Measurements from ENCODE around the gene SYT14. TPM values are rescaled to one million over a fixed set of nuclear protein-coding genes. Genes with fewer than 3 reads are reported as not detected.

Gene SYT14
- total RNA-seq, 1 donor from 2014 or later, result 16.1 TPM

GRCh38 chr1:210057593-210057992 lies 119.6 kb downstream of the SYT14 start:
- no peaks in the 10 kb centered on the region for H3K27me3 Mint-ChIP-seq (ENCODE audit: insufficient read depth, low read depth)
- Histone ChIP-seq H2AFZ (replicated peaks) (no peak overlapping the region), H4K20me1 (ENCODE audit: low read depth) (no peaks in the 10 kb centered on the region), H3K9ac (no peak overlapping the region), H3K79me2 (ENCODE audit: low read depth) (no peaks in the 10 kb centered on the region), H3K4me3 (no peak overlapping the region), H3K27me3 (no peaks in the 10 kb centered on the region), H3K9me3 (ENCODE audit: low read depth) (no peaks in the 10 kb centered on the region), H3K4me2 (no peak overlapping the region), H3K27ac (no peak overlapping the region), H3K4me1 (peaks cover 12% of the 10 kb centered on the region), H3F3A (ENCODE audit: low read depth) (peaks cover 10% of the 10 kb centered on the region), H3K36me3 (no peaks in the 10 kb centered on the region)
- H3K27ac Mint-ChIP-seq, result no peak overlapping the region
- no peak for DNase-seq (ENCODE audit: low spot score)
- H3K4me3 Mint-ChIP-seq, result no peak overlapping the region
- H3K4me1 Mint-ChIP-seq, result peaks cover 6% of the 10 kb centered on the region
- H3K36me3 Mint-ChIP-seq, result no peaks in the 10 kb centered on the region
- TF ChIP-seq EZH2 (IDR thresholded peaks at IDR 0.05) (no peak), EZH2phosphoT487 (IDR thresholded peaks at IDR 0.05) (no peak), CTCF (IDR thresholded peaks at IDR 0.05) (no peak)
- no peaks in the 10 kb centered on the region for H3K9me3 Mint-ChIP-seq

- H3K4me2 ChIP-seq, result no peak overlapping the region
- no peaks in the 10 kb centered on the region for H4K20me1 ChIP-seq (ENCODE audit: low read depth)
- Mint-ChIP-seq H3K4me1 (peaks cover 6% of the 10 kb centered on the region), H3K9me3 (peaks cover 8% of the 10 kb centered on the region), H3K27me3 (ENCODE audit: insufficient read depth, low read depth) (no peaks in the 10 kb centered on the region), H3K4me3 (no peak overlapping the region), H3K27ac (no peak overlapping the region), H3K36me3 (peaks cover under 1% of the 10 kb centered on the region)
- H3F3A ChIP-seq (ENCODE audit: low read depth), result peaks cover 17% of the 10 kb centered on the region
- H3K36me3 ChIP-seq, result no peaks in the 10 kb centered on the region
- no peaks in the 10 kb centered on the region for H3K9me3 ChIP-seq (ENCODE audit: low read depth)
- H3K4me1 ChIP-seq, result peaks cover 12% of the 10 kb centered on the region
- DNase-seq (ENCODE audit: low spot score), result no peak
- TF ChIP-seq EZH2phosphoT487 (IDR thresholded peaks at IDR 0.05) (no peak), EZH2 (IDR thresholded peaks at IDR 0.05) (no peak), CTCF (IDR thresholded peaks at IDR 0.05) (no peak)
- no peak overlapping the region for H3K27ac ChIP-seq
- H3K27me3 ChIP-seq, result no peaks in the 10 kb centered on the region
- no peak overlapping the region for H2AFZ ChIP-seq (replicated peaks)
- H3K4me3 ChIP-seq, result no peak overlapping the region
- H3K9ac ChIP-seq, result no peak overlapping the region
- H3K79me2 ChIP-seq (ENCODE audit: low read depth), result no peaks in the 10 kb centered on the region
These were observed 124.0 kb downstream of the SYT14 start for GRCh38 chr1:210061992-210062391.

- Mint-ChIP-seq H3K4me1 (peaks cover 43% of the 10 kb centered on the region), H3K9me3 (peaks cover 12% of the 10 kb centered on the region), H3K27ac (peak overlapping the region; percentile 30), H3K27me3 (ENCODE audit: insufficient read depth, low read depth) (peaks cover 4% of the 10 kb centered on the region), H3K4me3 (no peak overlapping the region), H3K36me3 (peaks cover 2% of the 10 kb centered on the region)
- Histone ChIP-seq H3K9me3 (ENCODE audit: low read depth) (no peaks in the 10 kb centered on the region), H3K36me3 (no peaks in the 10 kb centered on the region), H3K4me3 (no peak overlapping the region), H3K4me1 (no peaks in the 10 kb centered on the region), H3K4me2 (no peak overlapping the region), H3K27me3 (no peaks in the 10 kb centered on the region), H3F3A (ENCODE audit: low read depth) (no peaks in the 10 kb centered on the region), H3K27ac (no peak overlapping the region), H4K20me1 (ENCODE audit: low read depth) (no peaks in the 10 kb centered on the region), H3K9ac (no peak overlapping the region), H2AFZ (replicated peaks) (no peak overlapping the region), H3K79me2 (ENCODE audit: low read depth) (no peaks in the 10 kb centered on the region)
- DNase-seq (ENCODE audit: low spot score), result no peak
- TF ChIP-seq EZH2 (IDR thresholded peaks at IDR 0.05) (no peak), CTCF (IDR thresholded peaks at IDR 0.05) (no peak), EZH2phosphoT487 (IDR thresholded peaks at IDR 0.05) (no peak)
These were observed 132.5 kb downstream of the SYT14 start for GRCh38 chr1:210070531-210070930.

Data from neural progenitor cell (in vitro differentiated cells).